Urothelium cell line (cell line): ENCODE results near the gene PANX2.
"Not testable (repeated sequence)": the region's sequence is repeated elsewhere in the genome, so short reads cannot be mapped to it uniquely, and the experiment has no call there.

Experiments used
- DNase-seq: peaks from one replicate; pipeline ENCODE4 v3.0.0; 2011; ENCODE audit warnings: low spot score, mixed read lengths
- FAIRE-seq: peaks from 2 replicates; lab custom pipeline; 2011; peaks lifted over from hg19 to GRCh38; lab: Jason Lieb, UNC

PANX2 gene, protein sequence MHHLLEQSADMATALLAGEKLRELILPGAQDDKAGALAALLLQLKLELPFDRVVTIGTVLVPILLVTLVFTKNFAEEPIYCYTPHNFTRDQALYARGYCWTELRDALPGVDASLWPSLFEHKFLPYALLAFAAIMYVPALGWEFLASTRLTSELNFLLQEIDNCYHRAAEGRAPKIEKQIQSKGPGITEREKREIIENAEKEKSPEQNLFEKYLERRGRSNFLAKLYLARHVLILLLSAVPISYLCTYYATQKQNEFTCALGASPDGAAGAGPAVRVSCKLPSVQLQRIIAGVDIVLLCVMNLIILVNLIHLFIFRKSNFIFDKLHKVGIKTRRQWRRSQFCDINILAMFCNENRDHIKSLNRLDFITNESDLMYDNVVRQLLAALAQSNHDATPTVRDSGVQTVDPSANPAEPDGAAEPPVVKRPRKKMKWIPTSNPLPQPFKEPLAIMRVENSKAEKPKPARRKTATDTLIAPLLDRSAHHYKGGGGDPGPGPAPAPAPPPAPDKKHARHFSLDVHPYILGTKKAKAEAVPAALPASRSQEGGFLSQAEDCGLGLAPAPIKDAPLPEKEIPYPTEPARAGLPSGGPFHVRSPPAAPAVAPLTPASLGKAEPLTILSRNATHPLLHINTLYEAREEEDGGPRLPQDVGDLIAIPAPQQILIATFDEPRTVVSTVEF

DNA sequence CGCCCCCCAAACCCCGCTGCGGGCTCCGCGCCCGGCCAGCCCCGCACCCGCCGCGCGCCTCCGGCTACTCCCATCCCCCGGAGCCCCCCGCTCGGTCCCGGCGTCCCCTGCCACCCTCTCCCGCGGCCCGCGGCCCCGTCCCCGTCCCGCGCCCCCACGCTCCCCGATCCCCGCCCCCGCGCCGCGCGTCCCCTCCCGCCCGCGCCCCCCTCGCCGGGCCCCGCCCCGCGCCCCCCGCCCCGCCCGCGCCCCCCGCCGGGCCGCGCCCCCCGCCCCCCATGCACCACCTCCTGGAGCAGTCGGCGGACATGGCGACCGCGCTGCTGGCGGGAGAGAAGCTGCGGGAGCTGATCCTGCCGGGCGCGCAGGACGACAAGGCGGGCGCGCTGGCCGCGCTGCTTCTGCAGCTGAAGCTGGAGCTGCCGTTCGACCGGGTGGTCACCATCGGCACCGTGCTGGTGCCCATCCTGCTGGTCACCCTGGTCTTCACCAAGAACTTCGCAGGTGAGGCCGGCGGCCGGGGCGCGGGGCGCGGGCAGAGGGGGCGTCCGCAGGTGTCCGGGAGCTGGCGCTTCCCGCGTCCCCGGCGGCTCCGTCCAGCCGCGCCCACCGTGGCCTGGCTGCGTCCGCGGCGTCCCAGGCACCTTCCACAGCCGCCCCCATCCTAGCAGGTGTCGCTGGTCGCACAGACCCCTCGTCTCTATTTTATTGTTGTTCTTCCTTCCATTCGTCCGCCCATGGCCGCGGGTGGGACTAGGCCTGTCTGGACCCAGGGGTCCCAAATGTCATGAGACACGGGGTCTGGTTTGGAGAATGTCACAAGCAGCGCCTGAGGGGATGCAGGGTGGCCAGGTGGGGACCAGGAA is at the start of gene PANX2:
Gene PANX2 (plus strand): TSS at position 279 of the 866 bp plus-strand sequence. CDS start 0 bp downstream, at position 279.
- FAIRE-seq (peak; percentile 44), DNase-seq (no peak)

- DNase-seq: no peak
- no peak for FAIRE-seq
Observed at GRCh38 chr22:50121202-50121740, 49.3 kb upstream of the PANX2 start.

DNA sequence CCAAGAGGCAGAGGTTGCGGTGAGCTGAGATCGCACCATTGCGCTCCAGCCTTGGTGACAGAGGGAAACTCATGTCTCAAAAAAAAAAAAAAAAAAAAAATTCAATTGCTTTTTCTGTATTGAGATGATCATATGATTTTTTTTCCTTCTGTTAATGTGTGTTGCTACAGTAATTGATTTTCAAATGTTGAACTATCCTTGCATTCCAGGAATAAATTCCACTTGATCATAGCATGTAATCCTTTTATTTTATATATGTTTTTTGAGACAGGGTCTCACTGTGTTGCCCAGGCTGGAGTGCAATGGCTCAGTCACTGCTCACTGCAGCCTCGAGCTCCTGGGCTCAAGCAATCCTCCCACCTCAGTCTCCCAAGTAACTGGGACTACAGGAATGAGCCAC is 47.4 kb upstream of the PANX2 start:
- no peak for FAIRE-seq

GRCh38 chr22:50125029-50125428 is 45.5 kb upstream of the PANX2 start:
- FAIRE-seq (no peak), DNase-seq (no peak)

More for the DNA sequence above, 47.4 kb upstream of the PANX2 start:
- no peak for DNase-seq

DNA sequence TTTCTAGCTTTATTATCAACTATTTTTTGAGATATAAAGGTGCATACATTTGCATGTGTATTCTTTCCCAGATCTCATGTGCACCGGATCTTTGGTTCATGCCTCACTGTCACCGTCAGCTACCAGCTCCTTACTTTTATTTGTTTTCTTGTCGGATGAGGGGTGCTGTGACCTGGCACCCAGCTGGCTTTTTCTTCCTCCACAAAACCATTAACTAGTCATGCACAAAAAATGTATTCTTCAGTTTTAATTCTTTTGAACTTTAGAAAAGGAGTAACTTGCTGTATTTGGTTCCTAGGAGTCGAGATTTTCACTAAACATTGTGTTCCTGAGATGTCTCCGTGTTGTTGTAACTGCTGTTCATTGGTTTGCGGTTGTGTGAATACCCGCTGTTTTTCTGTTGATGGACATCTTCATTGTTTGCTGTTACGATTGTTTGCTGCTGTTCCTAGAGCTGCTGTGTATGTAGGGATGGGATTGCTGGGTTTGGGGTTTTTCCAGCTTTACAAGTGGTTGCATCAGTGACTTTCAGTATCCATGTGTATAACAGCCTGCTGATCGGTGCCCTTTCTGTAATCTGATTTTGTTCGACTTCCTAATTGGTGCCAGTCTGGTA is 41.3 kb upstream of the PANX2 start:
- FAIRE-seq (peak; percentile 59), DNase-seq (no peak)

- DNase-seq: no peak
- FAIRE-seq: no peak
Observed at GRCh38 chr22:50131894-50132293, 38.6 kb upstream of the PANX2 start.

DNA sequence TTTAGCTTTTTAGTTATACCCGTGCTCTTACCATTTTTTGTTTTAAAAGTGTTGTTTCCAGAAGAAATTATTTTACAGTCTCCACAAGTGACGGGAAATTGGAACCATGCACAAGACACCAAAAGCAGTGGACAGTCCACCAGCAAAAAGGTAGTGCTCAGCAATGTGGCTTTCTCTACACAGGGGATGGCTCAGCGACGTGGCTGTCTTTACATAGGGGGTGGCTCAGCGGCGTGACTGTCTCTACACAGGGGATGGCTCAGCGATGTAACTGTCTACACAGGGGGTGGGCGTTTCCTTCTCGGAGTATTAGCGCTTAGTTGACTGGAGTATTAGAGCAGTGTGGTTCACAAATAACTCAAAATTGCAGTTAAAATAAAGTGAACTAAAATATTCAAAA is 36.0 kb upstream of the PANX2 start:
- FAIRE-seq: no peak
- DNase-seq: no peak

DNA sequence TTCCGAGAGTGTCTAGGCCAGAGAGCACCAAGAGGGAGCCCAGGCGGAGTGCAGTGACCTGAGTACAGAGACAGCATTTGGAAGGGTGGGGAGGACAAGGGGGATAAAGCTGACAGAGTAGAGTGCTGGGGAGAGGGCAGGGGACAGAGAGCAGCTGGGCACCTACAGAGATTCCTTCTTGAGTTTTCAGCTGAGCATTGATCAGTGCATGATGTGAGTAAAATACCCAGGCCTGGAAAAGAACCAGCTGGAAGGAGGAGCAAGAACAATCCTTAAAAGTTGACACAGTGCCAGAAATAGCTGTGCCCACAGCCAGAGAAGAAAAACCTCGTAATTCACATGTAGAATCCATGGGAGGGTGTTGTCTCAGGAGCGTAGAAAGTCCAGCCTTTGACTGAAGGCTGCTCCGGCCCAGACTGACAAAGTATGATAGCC is 33.9 kb upstream of the PANX2 start:
- peak; percentile 13 for FAIRE-seq
- DNase-seq: no peak

DNA sequence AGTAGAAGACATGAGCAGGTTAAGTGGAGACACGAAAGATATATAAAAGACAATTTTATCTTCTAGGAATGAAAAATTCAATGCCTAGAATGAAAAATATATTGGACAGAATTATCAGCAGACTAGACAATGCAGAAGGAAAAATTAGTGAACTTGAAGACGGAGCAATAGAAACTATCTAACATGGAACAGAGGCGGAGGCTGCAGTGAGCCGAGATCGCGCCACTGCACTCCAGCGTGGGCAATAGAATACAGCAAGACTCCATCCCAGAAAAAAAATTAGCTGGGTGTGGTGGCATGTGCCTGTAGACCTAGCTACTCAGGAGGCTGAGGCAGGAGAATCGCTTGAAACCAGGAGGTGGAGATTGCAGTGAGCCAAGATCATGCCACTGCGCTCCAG is 33.3 kb upstream of the PANX2 start:
- not testable (repeated sequence) for FAIRE-seq, DNase-seq

DNA sequence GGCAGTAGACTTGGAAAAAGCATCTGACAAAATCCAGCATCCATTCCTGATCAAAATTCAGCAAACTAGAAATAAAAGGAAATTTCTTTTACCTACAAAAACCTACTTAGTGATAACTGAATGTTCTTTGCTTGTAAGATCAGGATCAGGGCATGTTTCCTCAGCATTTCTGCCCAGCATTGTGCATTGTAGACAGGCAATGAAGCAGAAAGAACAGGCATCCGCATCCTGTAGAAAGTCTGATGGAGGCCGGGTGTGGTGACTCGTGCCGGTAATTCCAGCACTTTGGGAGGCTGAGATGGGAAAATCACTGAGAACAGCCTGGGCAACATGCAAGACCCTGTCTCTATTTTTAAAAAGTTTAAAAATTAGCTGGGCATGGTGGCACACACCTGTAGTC is 32.5 kb upstream of the PANX2 start:
- no peak for FAIRE-seq
- no peak for DNase-seq

GRCh38 chr22:50138988-50139387 is 31.5 kb upstream of the PANX2 start:
- DNase-seq (no peak), FAIRE-seq (no peak)

- no peak for DNase-seq
- FAIRE-seq: peak; percentile 79
Observed at GRCh38 chr22:50139843-50140415, 30.6 kb upstream of the PANX2 start.

GRCh38 chr22:50140615-50141014 is 29.9 kb upstream of the PANX2 start:
- FAIRE-seq (no peak), DNase-seq (no peak)

DNA sequence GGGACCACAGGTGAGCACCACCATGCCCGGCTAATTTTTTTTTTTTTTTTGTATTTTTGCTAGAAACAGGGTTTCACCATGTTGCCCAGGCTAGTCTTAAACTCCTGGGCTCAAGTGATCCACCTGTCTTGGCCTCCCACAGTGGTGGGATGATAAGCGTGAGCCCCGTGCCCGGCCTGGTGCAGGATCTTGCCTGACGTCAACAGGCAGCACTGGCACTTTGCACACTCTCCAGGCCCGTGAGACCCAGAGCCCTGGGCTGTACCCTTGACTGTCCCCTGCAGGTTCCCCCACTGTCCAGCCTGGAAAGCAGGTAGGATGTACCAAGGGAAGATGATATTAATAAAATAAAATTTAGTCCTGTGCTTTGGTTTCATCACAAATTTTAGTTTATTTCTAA is 29.1 kb upstream of the PANX2 start:
- FAIRE-seq: no peak
- no peak for DNase-seq

DNA sequence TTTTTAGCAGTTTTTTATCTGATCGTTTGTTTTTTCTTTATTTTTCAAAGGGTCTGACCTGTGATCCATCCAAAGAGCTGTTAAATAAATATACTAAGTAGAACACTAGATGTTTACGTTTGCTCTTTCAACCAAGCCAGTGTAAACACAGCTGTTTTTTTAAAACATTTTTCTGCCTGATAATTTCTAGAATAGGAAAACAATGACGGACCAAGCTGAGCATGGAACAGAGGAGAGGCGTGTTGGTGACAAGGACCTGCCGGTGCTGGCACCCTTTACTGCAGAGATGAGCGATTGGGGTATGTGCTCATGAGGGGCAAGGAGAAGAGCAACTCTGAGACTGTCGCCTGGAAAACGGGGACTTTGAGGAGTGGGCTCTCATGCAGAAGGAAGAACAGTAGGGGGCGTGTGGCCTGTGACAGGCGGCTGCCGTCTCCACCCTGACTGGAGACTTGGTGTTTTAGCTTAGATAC is 28.6 kb upstream of the PANX2 start:
- FAIRE-seq (no peak), DNase-seq (no peak)

GRCh38 chr22:50143096-50143495 is 27.4 kb upstream of the PANX2 start:
- FAIRE-seq: no peak

GRCh38 chr22:50144005-50144614 is 26.4 kb upstream of the PANX2 start:
- FAIRE-seq (no peak), DNase-seq (no peak)

More at GRCh38 chr22:50143096-50143495, 27.4 kb upstream of the PANX2 start:
- DNase-seq: no peak

GRCh38 chr22:50145721-50146438 is 24.7 kb upstream of the PANX2 start:
- FAIRE-seq (no peak), DNase-seq (no peak)
